GM18508 (cell line): ENCODE results near the gene ACP5.
"Not testable (repeated sequence)": the region's sequence is repeated elsewhere in the genome, so short reads cannot be mapped to it uniquely, and the experiment has no call there.

ENCODE experiments used
- ATAC-seq: cut with Tn5 transposase; IDR thresholded peaks from one replicate; pipeline ENCODE4 v1.9.1; 2021; ENCODE audit warnings: moderate number of reproducible peaks; ENCODE audit not compliant: insufficient read depth, unreplicated experiment

ACP5 gene

GRCh38 chr19:11580116-11580515 is 2.7 kb upstream of the ACP5 start:
- no peak for ATAC-seq

GRCh38 chr19:11578258-11579142 is 1.1 kb upstream of the ACP5 start:
- no peak for ATAC-seq

- ATAC-seq: no peak
These were observed 1.2 kb downstream of the ACP5 start for GRCh38 chr19:11576227-11576626.

GRCh38 chr19:11574689-11575088 is 2.8 kb downstream of the ACP5 start:
- no peak for ATAC-seq

GRCh38 chr19:11573763-11574162 is 3.7 kb downstream of the ACP5 start:
- ATAC-seq: not testable (repeated sequence)

- not testable (repeated sequence) for ATAC-seq
These were observed 4.1 kb downstream of the ACP5 start for GRCh38 chr19:11573354-11573753.

- no peak for ATAC-seq
These were observed 7.4 kb downstream of the ACP5 start for GRCh38 chr19:11570039-11570462.

GRCh38 chr19:11566164-11566563 is 11.3 kb downstream of the ACP5 start:
- no peak for ATAC-seq

GRCh38 chr19:11565649-11565980 is 11.8 kb downstream of the ACP5 start:
- ATAC-seq: not testable (repeated sequence)

- not testable (repeated sequence) for ATAC-seq
These were observed 13.2 kb downstream of the ACP5 start for GRCh38 chr19:11564082-11564807.

- ATAC-seq: no peak
These were observed 13.9 kb downstream of the ACP5 start for GRCh38 chr19:11563532-11563931.

GRCh38 chr19:11560404-11561051 is 16.9 kb downstream of the ACP5 start:
- peak; percentile 38 for ATAC-seq

GRCh38 chr19:11558881-11559828 is 18.3 kb downstream of the ACP5 start, which contains the start of gene ELOF1:
TSS of gene ELOF1 (minus strand) at chr19:11559230. CDS start at chr19:11554347, 4,883 bp downstream.
- ATAC-seq: no peak

GRCh38 chr19:11556634-11557420 is 20.6 kb downstream of the ACP5 start:
- ATAC-seq: no peak

GRCh38 chr19:11555246-11555645 is 22.2 kb downstream of the ACP5 start:
- ATAC-seq: no peak

GRCh38 chr19:11554160-11554559 is 23.3 kb downstream of the ACP5 start:
- ATAC-seq: no peak

GRCh38 chr19:11552666-11553372 is 24.6 kb downstream of the ACP5 start:
- no peak for ATAC-seq

GRCh38 chr19:11551603-11552235 is 25.7 kb downstream of the ACP5 start:
- ATAC-seq: no peak
